HepG2 (cell line): ENCODE measurements around the gene TAB2. TPM values are rescaled to one million over a fixed set of nuclear protein-coding genes. Genes with fewer than 3 reads are reported as not detected.

ENCODE experiments used
- ATAC-seq: fragments of 200-7000 bp; cut with Tn5 transposase; 3 replicates; pipeline ENCODE4 v1.9.1; 2020; ENCODE audit warnings: mild to moderate bottlenecking, moderate library complexity
- BruUV-seq: library from RNA; stranded (reverse); fragments of 400-500 nt; replicated peaks from 2 replicates; lab custom pipeline; 2021; lab: Mats Ljungman, UMichigan
- CTCF ChIA-PET: fragments of 300-600 bp; formaldehyde crosslinking; extraction: SDS; loops from one replicate; lab custom pipeline; 2021; ENCODE audit warnings: low total read pairs, inconsistent platforms, low intra/inter-chr PET ratio; lab: Yijun Ruan, JAX
- POLR2A ChIA-PET: fragments of 350-600 bp; sonication (Branson Sonifier 250); formaldehyde crosslinking; loops from one replicate; lab custom pipeline; 2020; ENCODE audit warnings: antibody characterized with exemption, inconsistent platforms; lab: Yijun Ruan, JAX
- DNase-seq: peaks from one replicate; pipeline ENCODE4 v3.0.0-alpha.2; 2015; ENCODE audit warnings: low spot score
- FAIRE-seq: peaks from 3 replicates; lab custom pipeline; 2011; peaks lifted over from hg19 to GRCh38; lab: Jason Lieb, UNC
- H2AFZ ChIP-seq: one replicate; pipeline ENCODE4 v1.6.1; 2011; ENCODE audit warnings: low read length, inconsistent platforms
- H3K27ac ChIP-seq: fragments of 300-600 bp; 3 replicates; pipeline ENCODE4 v1.8.0; 2011; ENCODE audit warnings: mixed run types, mild to moderate bottlenecking, mixed read lengths, low read length, inconsistent platforms; ENCODE audit not compliant: insufficient read depth; ENCODE audit errors: extremely low read length
- H3K27me3 ChIP-seq, 2 experiments: fragments of 200-600 bp in 1 of 2; 2 replicates in 1 of 2; 3 replicates in 1 of 2; pipeline versions ENCODE4 v1.6.0 to v1.8.0; 2011; ENCODE audit warnings: low read length in 2 of 2, mild to moderate bottlenecking in 2 of 2, moderate library complexity in 2 of 2, inconsistent platforms in 1 of 2; ENCODE audit not compliant: insufficient read depth in 2 of 2, control insufficient read depth in 1 of 2
- H3K36me3 ChIP-seq, 2 experiments: fragments of 200-600 bp in 1 of 2; replicated peaks in 1 of 2; 2 replicates in 1 of 2; 3 replicates in 1 of 2; pipeline versions ENCODE4 v1.5.1 to v1.8.0; 2011; ENCODE audit warnings: low read length in 2 of 2, inconsistent platforms in 1 of 2; ENCODE audit not compliant: insufficient read depth in 2 of 2, control insufficient read depth in 1 of 2
- H3K4me1 ChIP-seq: 2 replicates; pipeline ENCODE4 v1.5.1; 2012; ENCODE audit warnings: low read length, inconsistent platforms; ENCODE audit not compliant: insufficient read depth
- H3K4me2 ChIP-seq: 2 replicates; pipeline ENCODE4 v1.6.0; 2011; ENCODE audit warnings: low read depth, low read length, inconsistent platforms
- H3K4me3 ChIP-seq, 3 experiments: fragments of 200-600 bp in 1 of 3; sonication (generic), shearing (Covaris generic) in 1 of 3; replicated peaks in 1 of 3; 2 replicates each; pipeline ENCODE4 v1.5.1; 2011 to 2016; ENCODE audit warnings: low read length in 3 of 3, inconsistent platforms in 2 of 3, low read depth in 2 of 3, mild to moderate bottlenecking in 2 of 3, control low read depth in 1 of 3, mixed read lengths in 1 of 3; ENCODE audit not compliant: insufficient read depth in 1 of 3
- H3K79me2 ChIP-seq: one replicate; pipeline ENCODE4 v1.6.1; 2011; ENCODE audit warnings: low read length, inconsistent platforms; ENCODE audit not compliant: insufficient read depth
- H3K9ac ChIP-seq: 2 replicates; pipeline ENCODE4 v1.6.0; 2011; ENCODE audit warnings: mild to moderate bottlenecking, low read depth, low read length, inconsistent platforms; ENCODE audit not compliant: insufficient read depth
- H3K9me3 ChIP-seq: 2 replicates; pipeline ENCODE4 v1.5.1; 2012; ENCODE audit warnings: mild to moderate bottlenecking, low read length
- H4K20me1 ChIP-seq: 2 replicates; pipeline ENCODE4 v1.6.0; 2011; ENCODE audit warnings: inconsistent platforms, mild to moderate bottlenecking, low read length, moderate library complexity; ENCODE audit not compliant: insufficient read depth
- MLX ChIP-seq: IDR thresholded peaks from 2 replicates; pipeline ENCODE4 v1.6.1; 2016
- MXI1 ChIP-seq: IDR thresholded peaks from 3 replicates; pipeline ENCODE4 v1.6.1; 2012; ENCODE audit warnings: low read depth, low read length, inconsistent platforms, borderline replicate concordance
- SIN3B ChIP-seq: fragments of 150-350 bp; IDR thresholded peaks from 2 replicates; pipeline ENCODE4 v1.6.1; 2014; ENCODE audit warnings: low read length
- SNAPC2 ChIP-seq: sonication (generic); formaldehyde crosslinking; IDR thresholded peaks from 2 replicates; pipeline ENCODE4 v1.8.1; 2022; ENCODE audit warnings: mild to moderate bottlenecking, missing genetic modification reagents
- ZBTB44 ChIP-seq: sonication (generic); formaldehyde crosslinking; IDR thresholded peaks from 2 replicates; pipeline ENCODE4 v1.4.0; 2020; ENCODE audit warnings: missing genetic modification reagents
- ZUFSP ChIP-seq: sonication (generic); formaldehyde crosslinking; IDR thresholded peaks from 2 replicates; pipeline ENCODE4 v1.9.0; 2021; ENCODE audit warnings: missing genetic modification reagents, mild to moderate bottlenecking, borderline replicate concordance
- in situ Hi-C: cut with HindIII; loops from 2 replicates; pipeline ENCODE4 v1.10.0; 2017; ENCODE audit warnings: low pct_unique_long_range_greater_than_20kb; ENCODE audit not compliant: extremely low pct_ligation_motif_present
- intact Hi-C: fragments of 100-400 bp; cut with micrococcal nuclease; formaldehyde crosslinking; loops from one replicate; pipeline ENCODE4 v1.10.0; 2022; ENCODE audit not compliant: unreplicated experiment
- polyA plus RNA-seq, 8 experiments: library from polyadenylated mRNA; depleted of rRNA in 3 of 8; stranded (reverse) in 7 of 8; unstranded in 1 of 8; fragments of >200 nt; fragmentation: Illumina TruSeq in 4 of 8; extraction: Trizol in 4 of 8; gene quantifications; 2 replicates each; pipeline versions ENCODE4 v1.2.1 to v1.2.3, GENCODE V29; 2011 to 2016; ENCODE audit warnings: low read depth in 4 of 8, missing spikeins in 1 of 8, mixed read lengths in 1 of 8; ENCODE audit not compliant: insufficient read depth in 1 of 8
- total RNA-seq, 5 experiments: library from RNA; depleted of rRNA; stranded (reverse); fragments of >200 nt; fragmentation: Illumina TruSeq; extraction: Trizol; gene quantifications; 2 replicates each; pipeline ENCODE4 v1.2.3, GENCODE V29; 2016; ENCODE audit warnings: low read depth in 1 of 5
- TF ChIP-seq, protein P1 (sequence below): fragments of 450-650 bp; IDR thresholded peaks from 2 replicates; pipeline ENCODE4 v1.6.1; 2016

TAB2 gene
- total and polyA plus RNA-seq, 2 of the 13 experiments (the other 11 are each of a cell fraction or from before 2014, with no cell fraction given) = 23.7 to 50.2 TPM

DNA sequence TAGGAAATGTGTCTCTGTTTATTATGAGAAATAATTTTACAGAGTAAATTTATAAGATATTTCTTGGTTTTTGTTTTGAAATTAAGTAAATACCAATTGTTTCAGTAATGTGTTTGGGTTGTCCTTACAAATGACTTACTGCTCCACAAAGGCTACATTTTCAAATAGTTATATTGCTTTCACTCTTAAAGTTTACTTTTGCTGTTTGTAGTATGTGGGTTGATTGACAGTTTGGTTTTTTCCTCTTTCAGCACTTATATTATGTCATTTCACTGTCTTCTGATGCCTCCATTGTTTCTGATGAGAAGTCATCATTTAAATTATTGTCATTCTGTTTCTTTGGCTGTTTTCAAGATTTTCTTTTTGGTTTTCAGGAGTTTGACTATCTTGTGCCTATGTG, 47.7 kb downstream of the TAB2 start:
- no peaks in the 10 kb centered on the region for H3K27me3 ChIP-seq
- H2AFZ ChIP-seq = no peak overlapping the region
- H3K4me3 ChIP-seq = no peak overlapping the region
- H3K27ac ChIP-seq = no peak overlapping the region
- H3K36me3 ChIP-seq = peaks cover 0 to 4% of the 10 kb centered on the region in 2 experiments; a peak in 2 of 5 replicates
- no peaks in the 10 kb centered on the region for H3K9me3 ChIP-seq
- intact Hi-C loops = no loop called here
- in situ Hi-C loops = no loop called here
- no peak for FAIRE-seq
- peaks cover 12% of the 10 kb centered on the region; the same call in 1 of the 2 replicates for H4K20me1 ChIP-seq
- H3K4me2 ChIP-seq = no peak overlapping the region
- H3K9ac ChIP-seq = no peak overlapping the region
- ChIA-PET POLR2A (no interaction called here), CTCF (no interaction called here)
- ATAC-seq = no peak
- TF ChIP-seq, protein P1, sequence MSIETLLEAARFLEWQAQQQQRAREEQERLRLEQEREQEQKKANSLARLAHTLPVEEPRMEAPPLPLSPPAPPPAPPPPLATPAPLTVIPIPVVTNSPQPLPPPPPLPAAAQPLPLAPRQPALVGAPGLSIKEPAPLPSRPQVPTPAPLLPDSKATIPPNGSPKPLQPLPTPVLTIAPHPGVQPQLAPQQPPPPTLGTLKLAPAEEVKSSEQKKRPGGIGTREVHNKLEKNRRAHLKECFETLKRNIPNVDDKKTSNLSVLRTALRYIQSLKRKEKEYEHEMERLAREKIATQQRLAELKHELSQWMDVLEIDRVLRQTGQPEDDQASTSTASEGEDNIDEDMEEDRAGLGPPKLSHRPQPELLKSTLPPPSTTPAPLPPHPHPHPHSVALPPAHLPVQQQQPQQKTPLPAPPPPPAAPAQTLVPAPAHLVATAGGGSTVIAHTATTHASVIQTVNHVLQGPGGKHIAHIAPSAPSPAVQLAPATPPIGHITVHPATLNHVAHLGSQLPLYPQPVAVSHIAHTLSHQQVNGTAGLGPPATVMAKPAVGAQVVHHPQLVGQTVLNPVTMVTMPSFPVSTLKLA = no peak
- TF ChIP-seq MLX (CRISPR knock-in tag) (no peak), ZBTB44 (CRISPR knock-in tag) (no peak), SIN3B (no peak), MXI1 (no peak), ZUFSP (CRISPR knock-in tag) (no peak), SNAPC2 (CRISPR knock-in tag) (no peak)
- H3K79me2 ChIP-seq = peaks cover 69% of the 10 kb centered on the region
- no peak for DNase-seq
- H3K4me1 ChIP-seq = peaks cover 13% of the 10 kb centered on the region
- BruUV-seq = no TSS peak
